GM19099 (cell line): ENCODE data around the gene ACAD10.
A peak's percentile ranks its signal among the peaks of the same experiment; 100 is the strongest.

Source experiments
- POLR2A ChIP-seq: IDR thresholded peaks from 3 replicates; pipeline ENCODE4 v1.6.1; 2011; ENCODE audit warnings: low read depth; ENCODE audit not compliant: insufficient read length; ENCODE audit errors: extremely low read depth

The ACAD10 gene

DNA sequence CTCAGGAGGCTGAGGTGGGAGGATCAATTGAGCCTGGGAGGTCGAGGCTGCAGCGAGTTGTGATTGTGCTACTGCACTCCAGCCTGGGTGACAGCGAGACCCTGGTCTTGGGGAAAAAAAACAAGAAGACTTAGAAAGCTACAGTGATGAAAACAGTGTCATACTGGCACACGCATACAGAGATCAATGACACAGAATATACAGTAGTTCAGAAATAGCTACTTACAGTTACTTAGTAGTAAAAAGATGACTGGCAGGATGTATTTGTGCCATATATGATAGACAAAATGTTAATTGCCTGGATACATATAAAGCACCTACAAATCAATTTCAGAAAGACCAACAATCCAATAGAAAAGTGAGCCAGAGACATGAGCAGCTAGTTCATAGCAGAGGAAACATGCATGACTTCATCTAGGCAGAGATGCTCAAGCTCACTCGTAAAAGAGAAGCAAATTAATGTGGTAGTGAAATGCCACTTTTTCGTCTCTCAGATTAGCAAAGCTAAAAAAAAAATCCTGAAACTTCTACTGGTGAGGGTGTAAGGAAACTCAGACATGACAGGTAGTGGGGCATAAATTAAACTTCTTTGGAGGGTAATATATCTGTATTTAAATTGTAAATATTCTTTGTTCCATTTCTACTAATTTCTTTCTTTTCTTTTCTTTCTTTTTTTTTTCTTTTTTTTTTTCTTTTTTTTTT is 78.4 kb downstream of the ACAD10 start:
- TF ChIP-seq POLR2A = no peak

- peak; percentile 62 for TF ChIP-seq POLR2A
Observed at GRCh38 chr12:111766608-111767361, 80.9 kb downstream of the ACAD10 start, which contains the start of gene ALDH2. Gene ALDH2, plus strand, starts transcription at chr12:111766933. Its CDS starts 50 bp downstream, at chr12:111766983.

GRCh38 chr12:111767362-111768158 is 81.7 kb downstream of the ACAD10 start:
- TF ChIP-seq POLR2A = no peak

DNA sequence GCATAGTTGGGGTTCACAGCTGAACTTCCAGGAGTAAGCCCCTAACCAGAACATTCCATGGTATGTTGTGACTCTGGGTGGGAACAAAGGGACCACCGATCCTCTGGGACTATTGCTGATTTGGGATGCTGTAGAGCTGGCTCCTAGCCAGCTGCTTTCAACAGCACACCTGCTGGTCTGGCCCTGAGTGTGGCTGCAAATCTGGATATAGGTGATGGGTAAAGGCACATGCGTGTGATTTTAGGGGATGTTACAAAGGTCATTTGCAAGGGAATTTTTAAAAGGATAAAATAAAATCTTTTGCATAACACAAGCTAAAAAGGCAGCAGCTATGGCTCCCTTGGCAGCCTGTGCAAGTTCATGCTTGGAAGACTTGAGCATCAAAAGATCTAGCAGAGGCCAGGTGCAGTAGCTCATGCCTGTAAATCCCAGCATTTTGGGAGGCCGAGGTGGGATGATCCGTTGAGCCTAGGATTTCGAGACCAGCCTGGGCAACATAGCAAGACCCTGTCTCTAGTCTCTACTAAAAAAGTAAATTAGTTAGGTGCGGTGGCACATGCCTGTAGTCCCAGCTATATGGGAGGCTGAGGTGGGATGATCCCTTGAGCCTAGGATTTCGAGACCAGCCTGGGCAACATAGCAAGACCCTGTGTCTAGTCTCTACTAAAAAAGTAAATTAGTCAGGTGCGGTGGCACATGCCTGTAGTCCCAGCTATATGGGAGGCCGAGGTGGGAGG is 82.5 kb downstream of the ACAD10 start:
- no peak for TF ChIP-seq POLR2A

GRCh38 chr12:111769599-111769998 is 83.7 kb downstream of the ACAD10 start:
- TF ChIP-seq POLR2A = no peak

- peak; percentile 37 for TF ChIP-seq POLR2A
Observed at GRCh38 chr12:111773801-111774551, 88.1 kb downstream of the ACAD10 start.

- peak; percentile 66 for TF ChIP-seq POLR2A
Observed at GRCh38 chr12:111775205-111776193, 89.6 kb downstream of the ACAD10 start.

- no peak for TF ChIP-seq POLR2A
Observed at GRCh38 chr12:111776836-111777344, 91.0 kb downstream of the ACAD10 start.

DNA sequence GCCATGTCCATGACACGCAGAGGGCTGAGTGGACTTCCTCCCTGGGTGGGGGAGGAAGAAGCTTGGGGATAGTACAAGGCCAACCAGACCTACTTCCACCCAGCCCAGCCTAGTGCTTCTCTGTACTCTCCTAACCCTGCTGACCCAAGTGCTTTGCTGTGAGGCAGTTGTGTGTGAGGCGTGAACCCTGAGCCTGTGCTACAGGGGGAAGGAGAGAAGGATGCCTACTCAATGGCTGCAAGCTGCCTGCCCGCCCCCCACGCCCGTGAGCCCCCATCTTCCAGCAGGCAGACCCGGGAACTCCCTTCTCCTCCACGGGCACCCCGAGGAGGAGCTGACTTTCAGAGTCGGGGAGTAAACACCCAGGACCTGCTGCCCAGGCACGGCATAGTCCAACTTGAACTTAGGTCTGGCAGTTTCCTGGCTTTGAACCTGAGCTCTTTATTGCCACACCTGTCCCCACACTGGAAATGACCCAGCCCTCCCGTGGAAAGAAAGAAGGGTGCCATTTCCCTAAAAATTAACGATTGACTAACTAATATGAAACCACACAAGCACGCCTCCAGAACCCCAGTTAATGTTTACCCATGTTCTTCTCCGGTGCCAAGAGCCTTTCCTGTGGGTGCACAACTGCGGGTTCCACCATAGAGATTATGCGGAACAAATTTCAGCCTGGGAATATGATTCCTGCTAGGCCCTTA is 91.6 kb downstream of the ACAD10 start:
- TF ChIP-seq POLR2A = peak; percentile 35

DNA sequence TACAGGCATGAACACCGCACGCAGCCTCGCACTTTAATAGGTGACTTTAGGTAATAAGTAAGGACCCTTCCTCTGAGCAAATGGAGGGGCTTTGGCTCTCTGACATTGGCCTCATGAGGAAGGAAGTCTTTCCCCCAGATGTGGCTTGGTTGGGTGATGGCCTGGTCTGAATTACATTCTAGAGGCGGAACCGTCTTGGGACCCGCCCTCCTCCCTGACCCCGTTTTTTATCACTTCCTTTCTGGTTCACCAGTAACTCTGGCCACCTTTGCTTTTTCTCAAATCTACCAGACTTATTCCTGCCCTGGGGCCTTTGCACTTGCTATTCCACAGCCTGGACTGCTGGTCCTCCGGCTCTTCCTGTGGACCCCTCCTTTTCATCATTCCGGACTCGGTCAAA is 94.3 kb downstream of the ACAD10 start:
- TF ChIP-seq POLR2A = no peak

DNA sequence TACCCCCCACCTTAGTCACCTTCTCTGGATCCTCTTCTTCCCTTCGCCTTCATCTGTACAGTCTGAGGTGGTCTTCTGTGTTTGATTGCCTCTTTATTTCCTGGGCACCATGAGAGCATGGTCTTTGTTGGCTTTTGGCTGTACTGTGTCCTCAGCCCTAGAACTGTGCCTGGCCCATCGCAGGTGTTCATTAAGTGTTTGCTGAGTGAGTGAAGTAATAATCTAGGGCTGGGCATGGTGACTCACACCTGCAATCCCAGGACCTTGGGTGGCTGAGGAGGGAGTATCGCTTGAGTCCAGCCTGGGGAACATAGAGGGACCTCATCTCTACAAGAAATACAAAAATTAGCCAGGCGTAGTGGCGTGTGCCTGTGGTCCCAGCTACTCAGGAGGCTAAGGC is 94.8 kb downstream of the ACAD10 start:
- TF ChIP-seq POLR2A = no peak

DNA sequence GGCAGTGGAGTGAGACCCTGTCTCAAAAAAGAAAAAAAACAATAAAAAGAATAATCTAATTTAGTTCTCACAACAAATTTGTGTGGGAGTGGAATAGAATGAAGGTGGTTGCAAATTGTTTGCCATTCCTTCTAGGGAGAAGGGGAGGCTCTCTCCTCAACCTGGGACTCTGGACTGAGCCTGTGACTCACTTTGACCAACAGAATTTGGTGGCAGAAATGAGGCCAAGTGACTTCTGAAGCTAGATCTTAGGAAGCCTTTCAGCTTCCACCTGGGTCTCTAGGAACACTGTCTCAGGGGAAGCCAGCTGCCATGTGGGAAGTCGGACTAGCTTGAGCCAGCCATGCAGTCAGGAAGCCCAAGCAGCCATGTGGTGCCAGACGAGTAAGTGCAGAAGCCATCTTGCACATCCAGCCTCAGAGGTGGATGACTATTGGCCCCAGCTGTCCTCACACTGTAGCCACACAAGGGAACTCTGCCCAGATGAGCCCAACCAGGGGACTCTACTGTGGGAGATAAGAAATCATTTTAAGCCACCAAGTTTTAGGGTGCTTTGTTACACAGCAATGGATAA is 95.3 kb downstream of the ACAD10 start:
- TF ChIP-seq POLR2A = no peak
